Breast epithelium (tissue), 3 donors: ENCODE data around the gene KRTAP5-3.

Experiments
- POLR2A ChIP-seq: fragments of 450-650 bp; IDR thresholded peaks from one replicate; pipeline ENCODE4 v1.6.1; 2016; ENCODE audit warnings: antibody characterized with exemption, mild to moderate bottlenecking, moderate library complexity
- TF ChIP-seq, protein P1 (sequence below), 3 donors: fragments of 450-650 bp; IDR thresholded peaks; one replicate each; pipeline ENCODE4 v1.5.1; 2016 to 2017; ENCODE audit warnings: antibody characterized with exemption in 3 of 3, mild to moderate bottlenecking in 3 of 3, moderate library complexity in 3 of 3

DNA sequence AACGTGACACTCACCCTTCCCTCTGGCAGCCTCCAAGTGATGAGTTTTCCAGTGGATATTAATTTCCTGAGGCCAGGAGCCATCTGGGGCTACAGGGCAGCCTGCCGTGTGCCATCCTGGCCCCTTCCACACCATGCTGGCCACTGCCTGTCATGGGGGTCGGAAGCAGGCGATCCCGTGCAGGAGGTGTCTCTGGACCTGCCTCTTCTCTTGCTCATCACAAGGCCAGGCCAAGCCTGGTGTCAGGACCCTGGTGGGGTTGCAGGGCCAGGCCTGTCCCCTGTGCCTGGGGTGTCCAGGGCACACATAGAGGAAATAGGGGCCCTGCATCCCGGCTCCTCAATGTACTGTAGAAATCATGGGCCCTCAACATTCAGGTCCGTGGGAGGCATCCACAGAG is 3.6 kb downstream of the KRTAP5-3 start:
- TF ChIP-seq, protein P1, sequence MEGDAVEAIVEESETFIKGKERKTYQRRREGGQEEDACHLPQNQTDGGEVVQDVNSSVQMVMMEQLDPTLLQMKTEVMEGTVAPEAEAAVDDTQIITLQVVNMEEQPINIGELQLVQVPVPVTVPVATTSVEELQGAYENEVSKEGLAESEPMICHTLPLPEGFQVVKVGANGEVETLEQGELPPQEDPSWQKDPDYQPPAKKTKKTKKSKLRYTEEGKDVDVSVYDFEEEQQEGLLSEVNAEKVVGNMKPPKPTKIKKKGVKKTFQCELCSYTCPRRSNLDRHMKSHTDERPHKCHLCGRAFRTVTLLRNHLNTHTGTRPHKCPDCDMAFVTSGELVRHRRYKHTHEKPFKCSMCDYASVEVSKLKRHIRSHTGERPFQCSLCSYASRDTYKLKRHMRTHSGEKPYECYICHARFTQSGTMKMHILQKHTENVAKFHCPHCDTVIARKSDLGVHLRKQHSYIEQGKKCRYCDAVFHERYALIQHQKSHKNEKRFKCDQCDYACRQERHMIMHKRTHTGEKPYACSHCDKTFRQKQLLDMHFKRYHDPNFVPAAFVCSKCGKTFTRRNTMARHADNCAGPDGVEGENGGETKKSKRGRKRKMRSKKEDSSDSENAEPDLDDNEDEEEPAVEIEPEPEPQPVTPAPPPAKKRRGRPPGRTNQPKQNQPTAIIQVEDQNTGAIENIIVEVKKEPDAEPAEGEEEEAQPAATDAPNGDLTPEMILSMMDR (IDR thresholded peaks at IDR 0.05), result no peak
- no peak for TF ChIP-seq POLR2A
